Mucosa of descending colon (tissue), 3 donors: ENCODE results near the gene LAYN. TPM values are rescaled to one million over a fixed set of nuclear protein-coding genes. Genes with fewer than 3 reads are reported as not detected.

Source experiments
- ATAC-seq: fragments of 200-7000 bp; cut with Tn5 transposase; one replicate; pipeline ENCODE4 v1.9.1; 2020; ENCODE audit warnings: mild to moderate bottlenecking, moderate library complexity
- DNase-seq, 3 donors: peaks; one replicate each; pipeline ENCODE4 v3.0.0-alpha.2; 2020
- H3K36me3 ChIP-seq: fragments of 200-600 bp; one replicate; pipeline ENCODE4 v1.8.0; 2021; ENCODE audit warnings: low read depth, mild to moderate bottlenecking
- H3K4me1 ChIP-seq: fragments of 200-600 bp; one replicate; pipeline ENCODE4 v1.8.0; 2021; ENCODE audit warnings: low read depth, mild to moderate bottlenecking
- H3K4me3 ChIP-seq: fragments of 200-600 bp; one replicate; pipeline ENCODE4 v1.8.0; 2021; ENCODE audit warnings: mild to moderate bottlenecking
- H3K9me3 ChIP-seq: fragments of 200-600 bp; one replicate; pipeline ENCODE4 v1.8.0; 2021; ENCODE audit warnings: mild to moderate bottlenecking
- intact Hi-C, 2 donors: fragments of 100-400 bp; cut with DNase I in 1 of 2; cut with micrococcal nuclease in 1 of 2; formaldehyde crosslinking; loops; one replicate each; pipeline versions ENCODE4 v1.11.0 to v1.11.1; 2022; cut with DNase I, micrococcal nuclease
- total RNA-seq, 3 donors: library from RNA; stranded (reverse); fragmentation: NEBNext Ultra II Directional in 2 of 3; extraction: Animal tissue kit (Norgen Biotek cat#: 25700) in 2 of 3; gene quantifications; one replicate each; pipeline versions ENCODE4 v1.2.1 to v1.2.4, GENCODE V29; 2021 to 2023
- TF ChIP-seq, protein P1 (sequence below): fragments of 200-600 bp; IDR thresholded peaks from one replicate; pipeline ENCODE4 v1.8.0; 2022; ENCODE audit warnings: antibody characterized with exemption, mild to moderate bottlenecking
- donor health status: DM: no; HTN: no; CAD: no; lungs with moderate emphysema.
- donor health status: DM: no; HTN: no; CAD: no.
- donor health status: DM: no; HTN: yes; CAD: no.

The LAYN gene
- total RNA-seq, 3 donors from 2014 or later, result 0.90 to 22.9 (median 2.7) TPM

DNA sequence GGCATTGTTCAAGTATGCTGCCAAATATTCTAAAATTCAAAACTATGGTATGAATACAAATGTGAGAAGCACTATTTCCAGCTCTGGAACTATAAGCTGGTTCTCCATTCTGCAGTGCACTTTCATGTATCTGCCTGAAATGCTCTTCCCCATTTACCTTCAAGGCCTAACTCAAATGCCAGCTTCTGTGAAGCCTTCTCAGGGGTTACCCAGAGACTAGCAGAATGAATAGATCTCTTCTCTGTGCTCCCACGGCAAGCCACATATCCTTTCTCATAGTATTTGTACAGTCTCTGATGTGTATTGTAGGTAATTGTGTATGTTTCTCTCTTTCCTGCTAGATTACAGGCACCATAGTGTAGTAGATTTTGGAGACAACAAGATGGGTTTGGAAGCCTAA, 21.9 kb upstream of the LAYN start:
- no peak for DNase-seq
- no peaks in the 10 kb centered on the region for H3K4me1 ChIP-seq
- no peak overlapping the region for H3K4me3 ChIP-seq
- H3K9me3 ChIP-seq, result no peaks in the 10 kb centered on the region
- H3K36me3 ChIP-seq, result no peaks in the 10 kb centered on the region
- intact Hi-C loops, result no loop called here
- no peak for ATAC-seq
- TF ChIP-seq, protein P1, sequence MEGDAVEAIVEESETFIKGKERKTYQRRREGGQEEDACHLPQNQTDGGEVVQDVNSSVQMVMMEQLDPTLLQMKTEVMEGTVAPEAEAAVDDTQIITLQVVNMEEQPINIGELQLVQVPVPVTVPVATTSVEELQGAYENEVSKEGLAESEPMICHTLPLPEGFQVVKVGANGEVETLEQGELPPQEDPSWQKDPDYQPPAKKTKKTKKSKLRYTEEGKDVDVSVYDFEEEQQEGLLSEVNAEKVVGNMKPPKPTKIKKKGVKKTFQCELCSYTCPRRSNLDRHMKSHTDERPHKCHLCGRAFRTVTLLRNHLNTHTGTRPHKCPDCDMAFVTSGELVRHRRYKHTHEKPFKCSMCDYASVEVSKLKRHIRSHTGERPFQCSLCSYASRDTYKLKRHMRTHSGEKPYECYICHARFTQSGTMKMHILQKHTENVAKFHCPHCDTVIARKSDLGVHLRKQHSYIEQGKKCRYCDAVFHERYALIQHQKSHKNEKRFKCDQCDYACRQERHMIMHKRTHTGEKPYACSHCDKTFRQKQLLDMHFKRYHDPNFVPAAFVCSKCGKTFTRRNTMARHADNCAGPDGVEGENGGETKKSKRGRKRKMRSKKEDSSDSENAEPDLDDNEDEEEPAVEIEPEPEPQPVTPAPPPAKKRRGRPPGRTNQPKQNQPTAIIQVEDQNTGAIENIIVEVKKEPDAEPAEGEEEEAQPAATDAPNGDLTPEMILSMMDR, result no peak

DNA sequence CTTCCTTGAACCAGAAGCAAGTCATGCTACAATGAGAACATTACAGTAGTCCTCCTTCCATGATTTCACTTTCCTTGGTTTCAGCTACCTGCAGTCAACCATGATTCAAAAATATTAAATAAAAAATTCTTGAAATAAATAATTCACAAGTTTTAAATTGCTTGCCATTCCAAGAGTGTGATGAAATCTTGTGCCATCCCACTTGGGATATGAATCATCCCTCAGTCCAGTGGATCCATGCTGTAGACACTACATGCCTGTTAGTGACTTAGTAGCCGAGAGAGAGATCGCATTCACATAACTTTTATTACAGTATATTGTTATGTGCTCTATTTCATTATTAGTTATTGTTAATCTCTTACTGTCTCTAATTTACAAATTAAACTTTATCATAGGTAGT, 20.0 kb upstream of the LAYN start:
- no peak for DNase-seq
- TF ChIP-seq, protein P1, result no peak

DNA sequence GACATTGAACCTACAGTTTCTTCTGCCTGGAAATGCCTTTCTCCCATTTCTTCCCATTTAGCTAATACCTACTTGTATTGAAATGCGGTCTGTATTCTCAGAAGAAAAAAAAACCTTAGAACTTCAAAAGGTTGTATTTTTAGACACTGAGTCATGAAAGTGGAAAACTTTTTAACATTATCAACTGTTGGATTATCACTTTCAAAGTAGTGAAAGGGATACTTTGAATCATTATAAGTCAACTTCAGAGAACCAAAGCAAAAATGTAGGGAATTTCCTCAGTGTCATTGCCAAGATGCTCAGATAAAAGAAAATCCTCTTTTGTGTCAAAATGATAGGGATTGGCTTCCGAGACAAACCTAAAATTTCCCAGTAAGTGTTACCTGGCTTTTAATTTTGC, 19.4 kb upstream of the LAYN start:
- Histone ChIP-seq H3K4me3 (no peak overlapping the region), H3K36me3 (no peaks in the 10 kb centered on the region), H3K9me3 (no peaks in the 10 kb centered on the region), H3K4me1 (no peaks in the 10 kb centered on the region)
- no peak for DNase-seq
- no peak for ATAC-seq
- intact Hi-C loops, result no loop called here
- TF ChIP-seq, protein P1, result no peak

More for the DNA sequence above, 20.0 kb upstream of the LAYN start:
- Histone ChIP-seq H3K9me3 (no peaks in the 10 kb centered on the region), H3K4me1 (no peaks in the 10 kb centered on the region), H3K36me3 (no peaks in the 10 kb centered on the region), H3K4me3 (no peak overlapping the region)
- intact Hi-C loops, result no loop called here
- no peak for ATAC-seq

DNA sequence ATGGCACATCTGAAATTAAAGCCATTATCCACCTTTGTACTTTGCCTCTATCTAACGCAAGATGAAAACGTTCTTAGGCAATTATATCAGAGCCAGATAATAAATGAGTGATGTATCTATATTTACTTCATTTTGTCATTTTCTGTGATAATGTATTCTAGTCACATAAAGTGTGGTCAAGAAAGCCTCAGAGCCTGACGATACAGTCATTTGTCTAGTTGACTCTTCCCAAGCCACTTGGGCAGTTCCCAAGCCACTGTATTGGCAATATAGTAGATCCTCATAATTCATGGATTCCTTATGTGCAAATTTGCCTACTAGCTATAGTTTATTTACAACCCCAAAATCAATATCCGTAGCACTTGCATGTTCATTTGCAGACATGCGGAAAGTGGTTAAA, 18.1 kb upstream of the LAYN start:
- Histone ChIP-seq H3K36me3 (no peaks in the 10 kb centered on the region), H3K4me3 (no peak overlapping the region), H3K9me3 (no peaks in the 10 kb centered on the region), H3K4me1 (no peaks in the 10 kb centered on the region)
- ATAC-seq (no peak), DNase-seq (no peak)
- TF ChIP-seq, protein P1, result no peak
- intact Hi-C loops, result no loop called here

DNA sequence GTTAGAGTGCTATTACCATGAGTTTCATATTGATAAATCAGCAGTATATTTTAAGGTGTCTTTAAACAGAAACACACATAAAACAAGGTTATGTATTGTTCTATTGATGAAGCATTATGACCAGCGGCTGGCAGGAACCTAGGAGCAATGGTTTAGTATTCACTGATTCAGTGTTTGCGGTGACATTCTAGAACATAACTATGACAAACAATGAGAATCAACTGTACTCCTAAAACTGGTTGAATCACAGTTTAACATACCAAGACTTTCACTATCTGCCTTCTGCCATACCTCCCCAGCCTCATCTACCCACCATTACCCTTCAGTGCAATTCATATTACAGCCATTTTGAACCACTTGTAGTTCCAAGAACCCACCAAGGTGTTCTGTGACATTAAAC, 17.2 kb upstream of the LAYN start:
- Histone ChIP-seq H3K4me3 (no peak overlapping the region), H3K4me1 (no peaks in the 10 kb centered on the region), H3K9me3 (no peaks in the 10 kb centered on the region), H3K36me3 (no peaks in the 10 kb centered on the region)
- TF ChIP-seq, protein P1, result no peak
- no peak for DNase-seq
- no peak for ATAC-seq
- intact Hi-C loops, result no loop called here

DNA sequence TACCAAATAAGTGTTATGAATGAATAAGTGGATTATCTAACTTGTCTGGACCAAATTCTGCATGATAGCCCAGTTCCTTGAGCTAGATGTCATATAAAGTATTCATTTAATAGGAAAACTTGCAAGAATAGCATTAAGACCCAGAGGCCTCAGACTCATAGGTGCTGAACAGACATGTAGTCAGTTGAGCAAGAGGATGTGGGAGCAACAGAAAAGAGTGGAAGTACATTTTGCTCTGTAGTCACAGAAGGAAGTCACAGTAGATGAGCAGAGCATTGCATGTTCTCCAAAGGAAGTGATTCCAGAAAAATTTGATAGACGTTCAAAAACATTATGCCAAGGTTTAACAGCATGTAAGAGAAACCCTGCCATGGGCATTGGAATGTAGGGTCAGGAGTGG, 16.5 kb upstream of the LAYN start:
- Histone ChIP-seq H3K4me1 (no peaks in the 10 kb centered on the region), H3K36me3 (no peaks in the 10 kb centered on the region), H3K9me3 (no peaks in the 10 kb centered on the region), H3K4me3 (no peak overlapping the region)
- TF ChIP-seq, protein P1, result no peak
- ATAC-seq (no peak), DNase-seq (no peak)
- intact Hi-C loops, result no loop called here
